Kidney (tissue), 14 donors: ENCODE data around the gene TINAGL1. TPM values are rescaled to one million over a fixed set of nuclear protein-coding genes. Genes with fewer than 3 reads are reported as not detected.

Source experiments
- DNase-seq, 5 donors: peaks; one replicate each; pipeline ENCODE4 v3.0.0-alpha.2; 2013 to 2020
- FAIRE-seq: peaks from 2 replicates; lab custom pipeline; 2012; peaks lifted over from hg19 to GRCh38; lab: Jason Lieb, UNC
- H3K27ac ChIP-seq, 2 donors: one replicate each; pipeline ENCODE4 v1.7.0; 2013; ENCODE audit warnings: low read depth in 2 of 2, low read length in 2 of 2, inconsistent platforms in 1 of 2
- H3K27me3 ChIP-seq: one replicate; pipeline ENCODE4 v1.7.1; 2013; ENCODE audit warnings: low read length, inconsistent platforms; ENCODE audit not compliant: control insufficient read depth, insufficient read depth
- H3K36me3 ChIP-seq, 3 donors: one replicate each; pipeline versions ENCODE4 v1.7.0 to v1.7.1; 2013; ENCODE audit warnings: low read length in 3 of 3, control low read depth in 1 of 3, inconsistent platforms in 1 of 3; ENCODE audit not compliant: insufficient read depth in 3 of 3, control insufficient read depth in 2 of 3
- H3K4me1 ChIP-seq, 3 donors: one replicate each; pipeline versions ENCODE4 v1.7.0 to v1.7.1; 2013; ENCODE audit warnings: low read length in 3 of 3, inconsistent platforms in 1 of 3, low read depth in 1 of 3; ENCODE audit not compliant: control insufficient read depth in 2 of 3, insufficient read depth in 2 of 3
- H3K4me3 ChIP-seq, 3 donors: one replicate each; pipeline versions ENCODE4 v1.7.0 to v1.8.1; 2013; ENCODE audit warnings: low read length in 3 of 3, control low read depth in 1 of 3, inconsistent platforms in 1 of 3
- H3K9ac ChIP-seq, 3 donors: one replicate each; pipeline versions ENCODE4 v1.7.0 to v1.7.1; 2013; ENCODE audit warnings: low read length in 3 of 3, control low read depth in 1 of 3, inconsistent platforms in 1 of 3
- H3K9me3 ChIP-seq, 3 donors: one replicate each; pipeline versions ENCODE4 v1.7.0 to v1.7.1; 2013; ENCODE audit warnings: low read length in 3 of 3, control low read depth in 1 of 3, inconsistent platforms in 1 of 3; ENCODE audit not compliant: control insufficient read depth in 2 of 3, insufficient read depth in 1 of 3
- CTCF ChIP-seq: IDR thresholded peaks from 3 replicates; pipeline ENCODE4 v1.5.1; 2012; ENCODE audit warnings: mild to moderate bottlenecking, moderate library complexity, borderline replicate concordance; ENCODE audit not compliant: insufficient read depth; ENCODE audit errors: extremely low read depth
- intact Hi-C: fragments of 100-400 bp; cut with DNase I; formaldehyde crosslinking; loops from one replicate; pipeline ENCODE4 v1.11.1; 2022
- polyA plus RNA-seq: library from polyadenylated mRNA; stranded (reverse); fragments of 350-450 nt; fragmentation: Illumina TruSeq; extraction: RNeasy Lipid Tissue Mini Kit (QIAGEN cat#74804); gene quantifications from one replicate; pipeline ENCODE4 v1.2.3, GENCODE V29; 2014; ENCODE audit warnings: low read depth, low replicate concordance; ENCODE audit not compliant: insufficient read depth
- total RNA-seq: library from RNA; stranded (reverse); fragmentation: NEBNext Ultra II Directional; extraction: Animal tissue kit (Norgen Biotek cat#: 25700); gene quantifications from one replicate; pipeline ENCODE4 v1.2.1, GENCODE V29; 2021
- donor health status: control.
- donor health status: control.
- donor health status: control.
- donor health status: control.
- donor health status: control.
- donor health status: DM: yes; HTN: yes; CAD: no.
- donor health status: Normal renal cell carcinoma (clear cell type).

The TINAGL1 gene
- total and polyA plus RNA-seq, 2 donors from 2014 or later, result 171 to 246 TPM

- DNase-seq, result no peak
- Histone ChIP-seq H3K9ac (no peak overlapping the region), H3K4me1 (peaks cover 0 to 5% (median 0%) of the 10 kb centered on the region in 3 donors), H3K27me3 (no peaks in the 10 kb centered on the region), H3K36me3 (no peaks in the 10 kb centered on the region), H3K9me3 (no peaks in the 10 kb centered on the region), H3K4me3 (no peak overlapping the region), H3K27ac (no peak overlapping the region)
- no peak for FAIRE-seq
- no peak for TF ChIP-seq CTCF
- intact Hi-C loops, result no loop called here
Observed at GRCh38 chr1:31595836-31596736, 19.8 kb downstream of the TINAGL1 start.

GRCh38 chr1:31596737-31597097, 20.4 kb downstream of the TINAGL1 start:
- H3K9me3 ChIP-seq, result no peaks in the 10 kb centered on the region
- H3K27ac ChIP-seq, result no peak overlapping the region
- TF ChIP-seq CTCF, result no peak
- intact Hi-C loops, result no loop called here
- peaks cover 0 to 5% (median 0%) of the 10 kb centered on the region in 3 donors for H3K4me1 ChIP-seq
- no peaks in the 10 kb centered on the region for H3K27me3 ChIP-seq
- no peak overlapping the region for H3K9ac ChIP-seq
- no peaks in the 10 kb centered on the region for H3K36me3 ChIP-seq
- DNase-seq, result no peak
- no peak overlapping the region for H3K4me3 ChIP-seq
- FAIRE-seq, result no peak

DNA sequence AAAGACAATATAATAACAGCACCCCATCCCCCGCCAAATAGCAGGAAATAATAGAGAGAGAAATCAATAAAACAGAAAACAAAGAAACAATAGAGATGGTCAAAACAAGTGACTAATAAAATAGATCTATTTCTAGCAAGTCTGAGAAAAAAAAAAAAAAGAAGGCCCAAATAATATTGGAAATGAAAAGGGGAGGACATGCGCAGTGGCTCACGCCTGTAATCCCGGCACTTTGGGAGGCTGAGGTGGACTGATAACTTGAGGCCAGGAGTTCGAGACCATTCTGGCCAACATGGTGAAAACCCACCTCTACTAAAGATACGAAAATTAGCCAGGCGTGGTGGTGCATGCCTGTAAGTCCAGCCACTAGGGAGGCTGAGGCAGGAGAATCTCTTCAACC, 22.7 kb downstream of the TINAGL1 start:
- Histone ChIP-seq H3K27me3 (no peaks in the 10 kb centered on the region), H3K9me3 (no peaks in the 10 kb centered on the region), H3K9ac (no peak overlapping the region), H3K4me1 (no peaks in the 10 kb centered on the region), H3K36me3 (no peaks in the 10 kb centered on the region), H3K27ac (no peak overlapping the region), H3K4me3 (no peak overlapping the region)
- intact Hi-C loops, result no loop called here
- no peak for FAIRE-seq
- DNase-seq, result no peak
- TF ChIP-seq CTCF, result no peak
